ENCODE results near the gene HSDL1. TPM values are rescaled to one million over a fixed set of nuclear protein-coding genes. Genes with fewer than 3 reads are reported as not detected.

Gene HSDL1
- total and polyA plus RNA-seq, 2 of the 4 experiments (the other 2 are of a cell fraction) = 11.6 to 18.3 TPM

- Histone ChIP-seq H3K36me3 (ENCODE audit: control insufficient read depth, insufficient read depth, low read length) (no peaks in the 10 kb centered on the region), H3K14ac (replicated peaks; ENCODE audit: low read depth, low read length) (no peak overlapping the region), H2AFZ (replicated peaks; ENCODE audit: low read length, poor library complexity) (no peak overlapping the region), H3K56ac (ENCODE audit: extremely low read depth, insufficient read depth, low read length) (no peak overlapping the region), H2BK15ac (ENCODE audit: low read depth, low read length) (no peak overlapping the region), H3K79me1 (ENCODE audit: low read depth in 1 of 2, low read length in 2 of 2) (no peaks in the 10 kb centered on the region), H2AK5ac (ENCODE audit: low read depth, low read length) (no peak overlapping the region), H3K4me2 (ENCODE audit: low read depth, low read length) (no peak overlapping the region), H2AK9ac (replicated peaks; ENCODE audit: low read depth, low read length, poor library complexity) (no peak overlapping the region), H3K23ac (ENCODE audit: low read depth, low read length) (no peak overlapping the region), H3K4me1 (ENCODE audit: control insufficient read depth, insufficient read depth, low read length) (no peaks in the 10 kb centered on the region), H3K4me3 (ENCODE audit: insufficient read depth, low read depth, low read length) (no peak overlapping the region), H3K9me3 (ENCODE audit: control insufficient read depth, insufficient read depth, low read length) (peaks cover 2% of the 10 kb centered on the region; the same call in 1 of the 2 replicates), H2BK5ac (ENCODE audit: low read depth, low read length, poor library complexity, severe bottlenecking) (no peak overlapping the region), H4K5ac (ENCODE audit: low read depth, low read length) (no peak overlapping the region), H4K91ac (ENCODE audit: insufficient read depth, low read depth, low read length) (no peak overlapping the region), H3K9me1 (ENCODE audit: insufficient read depth, low read length) (no peaks in the 10 kb centered on the region), H3K9ac (ENCODE audit: low read depth, low read length) (no peak overlapping the region), H4K20me1 (ENCODE audit: insufficient read depth, low read length) (no peaks in the 10 kb centered on the region), H3K4ac (ENCODE audit: low read depth, low read length) (no peak overlapping the region), H3K27ac (ENCODE audit: insufficient read depth, low read length) (no peak overlapping the region), H4K8ac (ENCODE audit: low read depth in 2 of 2, low read length in 2 of 2) (no peak overlapping the region), H2BK120ac (ENCODE audit: low read depth, low read length) (no peak overlapping the region), H2BK20ac (ENCODE audit: low read depth, low read length) (no peak overlapping the region), H3K27me3 (ENCODE audit: control insufficient read depth, insufficient read depth, low read length) (peaks cover 36% of the 10 kb centered on the region), H3K18ac (ENCODE audit: low read depth, low read length) (no peak overlapping the region)
- dilution Hi-C loops (cut with HindIII; ENCODE audit: low sequenced_read_pairs, unreplicated experiment) (no loop called here), intact Hi-C loops (cut with micrococcal nuclease) (no loop called here), in situ Hi-C loops (cut with MboI; ENCODE audit: low sequenced_read_pairs) (no loop called here)
- WGBS, 2 experiments (ENCODE audit: extremely low coverage in 2 of 2, insufficient read length in 1 of 2) = no CpG with 5 or more reads among the region's 9 CpGs
- no peak for TF ChIP-seq ELK1 (IDR thresholded peaks at IDR 0.05; ENCODE audit: borderline replicate concordance, low read depth, low read length)
- TF ChIP-seq, protein P1, sequence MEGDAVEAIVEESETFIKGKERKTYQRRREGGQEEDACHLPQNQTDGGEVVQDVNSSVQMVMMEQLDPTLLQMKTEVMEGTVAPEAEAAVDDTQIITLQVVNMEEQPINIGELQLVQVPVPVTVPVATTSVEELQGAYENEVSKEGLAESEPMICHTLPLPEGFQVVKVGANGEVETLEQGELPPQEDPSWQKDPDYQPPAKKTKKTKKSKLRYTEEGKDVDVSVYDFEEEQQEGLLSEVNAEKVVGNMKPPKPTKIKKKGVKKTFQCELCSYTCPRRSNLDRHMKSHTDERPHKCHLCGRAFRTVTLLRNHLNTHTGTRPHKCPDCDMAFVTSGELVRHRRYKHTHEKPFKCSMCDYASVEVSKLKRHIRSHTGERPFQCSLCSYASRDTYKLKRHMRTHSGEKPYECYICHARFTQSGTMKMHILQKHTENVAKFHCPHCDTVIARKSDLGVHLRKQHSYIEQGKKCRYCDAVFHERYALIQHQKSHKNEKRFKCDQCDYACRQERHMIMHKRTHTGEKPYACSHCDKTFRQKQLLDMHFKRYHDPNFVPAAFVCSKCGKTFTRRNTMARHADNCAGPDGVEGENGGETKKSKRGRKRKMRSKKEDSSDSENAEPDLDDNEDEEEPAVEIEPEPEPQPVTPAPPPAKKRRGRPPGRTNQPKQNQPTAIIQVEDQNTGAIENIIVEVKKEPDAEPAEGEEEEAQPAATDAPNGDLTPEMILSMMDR (conservative IDR thresholded peaks at IDR 0.05; ENCODE audit: low read depth, low read length) = no peak
- ChIA-PET CTCF (no interaction called here), POLR2A (ENCODE audit: unreplicated experiment) (no interaction called here)
- BruUV-seq (replicated peaks) = no TSS peak
- ATAC-seq (ENCODE audit: low read depth) (peak; percentile 59), DNase-seq (no peak)
Observed at GRCh38 chr16:84159007-84159406, 14.0 kb upstream of the HSDL1 start.
